HEK293 (cell line): ENCODE measurements around the gene ARAP1.

Experiments
- CTCF ChIP-seq: fragments of 450-650 bp; formaldehyde crosslinking; IDR thresholded peaks from 2 replicates; pipeline ENCODE4 v1.5.1; 2016; ENCODE audit warnings: missing biosample characterization, missing genetic modification characterization
- HIC1 ChIP-seq: fragments of 450-650 bp; formaldehyde crosslinking; IDR thresholded peaks from 2 replicates; pipeline ENCODE4 v1.5.1; 2016; ENCODE audit warnings: missing biosample characterization, missing genetic modification characterization
- ZFP37 ChIP-seq: fragments of 450-650 bp; formaldehyde crosslinking; IDR thresholded peaks from 2 replicates; pipeline ENCODE4 v1.5.1; 2016; ENCODE audit warnings: missing biosample characterization, missing genetic modification characterization
- ZNF488 ChIP-seq: fragments of 450-650 bp; formaldehyde crosslinking; IDR thresholded peaks from 2 replicates; pipeline ENCODE4 v1.5.1; 2016; ENCODE audit warnings: missing biosample characterization, missing genetic modification characterization

- TF ChIP-seq ZNF488 (tag by site-specific recombination) (no peak), HIC1 (tag by site-specific recombination) (no peak), ZFP37 (tag by site-specific recombination) (no peak), CTCF (tag by site-specific recombination) (no peak)
Measured at GRCh38 chr11:72704783-72705265, 47.4 kb downstream of the ARAP1 start.
